CD4-positive, alpha-beta T cell (primary cell): Measurements from ENCODE around the gene HDGFL3. TPM values are rescaled to one million over a fixed set of nuclear protein-coding genes. Genes with fewer than 3 reads are reported as not detected.

Experiments used
- ATAC-seq: fragments of 200-7000 bp; cut with Tn5 transposase; one replicate; pipeline ENCODE4 v1.10.0; 2022; ENCODE audit warnings: mild to moderate bottlenecking; ENCODE audit not compliant: poor library complexity
- CTCF ChIA-PET: fragments of 350-600 bp; sonication (Branson Sonifier 250); formaldehyde crosslinking; loops from one replicate; lab custom pipeline; 2021; ENCODE audit warnings: antibody characterized with exemption, inconsistent platforms; lab: Charles Lee
- POLR2A ChIA-PET: fragments of 350-600 bp; sonication (Branson Sonifier 250); formaldehyde crosslinking; loops from one replicate; lab custom pipeline; 2021; ENCODE audit warnings: antibody characterized with exemption, inconsistent platforms; lab: Charles Lee
- DNase-seq, 14 experiments: peaks; one replicate each; pipeline ENCODE4 v3.0.0-alpha.2; 2013 to 2020; ENCODE audit warnings: mixed read lengths in 2 of 14
- H3K27ac ChIP-seq, 2 donors: one replicate each; pipeline versions ENCODE4 v1.5.1 to v1.7.0; 2013; ENCODE audit warnings: low read length in 2 of 2, low read depth in 1 of 2, mild to moderate bottlenecking in 1 of 2
- H3K27me3 ChIP-seq, 2 experiments: 1 replicate in 1 of 2; 2 replicates in 1 of 2; pipeline versions ENCODE4 v1.6.1 to v1.7.0; 2013; ENCODE audit warnings: low read length in 2 of 2, control low read depth in 1 of 2, mild to moderate bottlenecking in 1 of 2, moderate library complexity in 1 of 2; ENCODE audit not compliant: insufficient read depth in 2 of 2, control insufficient read depth in 1 of 2
- H3K36me3 ChIP-seq: one replicate; pipeline ENCODE4 v1.6.1; 2013; ENCODE audit warnings: low read length, control low read depth; ENCODE audit not compliant: insufficient read depth
- H3K4me1 ChIP-seq: one replicate; pipeline ENCODE4 v1.6.1; 2013; ENCODE audit warnings: low read length, control low read depth; ENCODE audit not compliant: insufficient read depth
- H3K4me3 ChIP-seq: one replicate; pipeline ENCODE4 v1.5.1; 2013; ENCODE audit warnings: mild to moderate bottlenecking, low read length, moderate library complexity
- H3K9me3 ChIP-seq, 2 experiments: 1 replicate in 1 of 2; 2 replicates in 1 of 2; pipeline versions ENCODE4 v1.6.1 to v1.7.0; 2013; ENCODE audit warnings: low read length in 2 of 2, mild to moderate bottlenecking in 2 of 2, control low read depth in 1 of 2, moderate library complexity in 1 of 2; ENCODE audit not compliant: control insufficient read depth in 1 of 2, insufficient read depth in 1 of 2
- H3K27ac Mint-ChIP-seq: one replicate; pipeline ENCODE4 v1.8.0; 2020; ENCODE audit warnings: mixed read lengths
- H3K27me3 Mint-ChIP-seq: one replicate; pipeline ENCODE4 v1.8.0; 2021; ENCODE audit warnings: mixed read lengths
- H3K36me3 Mint-ChIP-seq: one replicate; pipeline ENCODE4 v1.8.0; 2021; ENCODE audit warnings: low read depth, mixed read lengths
- H3K4me1 Mint-ChIP-seq: one replicate; pipeline ENCODE4 v1.8.0; 2021; ENCODE audit warnings: low read depth, mixed read lengths
- H3K4me3 Mint-ChIP-seq: one replicate; pipeline ENCODE4 v1.8.0; 2020; ENCODE audit warnings: mild to moderate bottlenecking, mixed read lengths
- H3K9me3 Mint-ChIP-seq: one replicate; pipeline ENCODE4 v1.8.0; 2020; ENCODE audit warnings: mixed read lengths
- intact Hi-C, 2 experiments: fragments of 100-400 bp; cut with DNase I in 1 of 2; cut with micrococcal nuclease in 1 of 2; formaldehyde crosslinking; loops; one replicate each; pipeline versions ENCODE4 v1.15.1 to v1.9.0; 2023 to 2025; cut with DNase I, micrococcal nuclease
- total RNA-seq, 174 experiments: library from RNA in 2 of 174; stranded (reverse) in 2 of 174; gene quantifications; one replicate each; pipeline ENCODE4 v1.2.3 and lab custom pipeline; 2021 to 2026
- TF ChIP-seq, protein P1 (sequence below): fragments of 200-600 bp; IDR thresholded peaks from one replicate; pipeline ENCODE4 v1.8.0; 2022; ENCODE audit warnings: antibody characterized with exemption, mild to moderate bottlenecking

HDGFL3 gene
- total RNA-seq, 2 experiments from 2014 or later, result 5.5 to 5.9 TPM

- no peak for ATAC-seq
- Histone ChIP-seq H3K36me3 (no peaks in the 10 kb centered on the region), H3K4me1 (no peaks in the 10 kb centered on the region), H3K27me3 (peaks cover 5 to 9% of the 10 kb centered on the region in 2 experiments), H3K27ac (no peak overlapping the region), H3K9me3 (no peaks in the 10 kb centered on the region), H3K4me3 (no peak overlapping the region)
- Mint-ChIP-seq H3K27ac (no peak overlapping the region), H3K4me3 (no peak overlapping the region), H3K9me3 (no peaks in the 10 kb centered on the region), H3K36me3 (no peaks in the 10 kb centered on the region), H3K27me3 (peaks cover 16% of the 10 kb centered on the region), H3K4me1 (no peaks in the 10 kb centered on the region)
- intact Hi-C loops, result no loop called here
- ChIA-PET POLR2A (no interaction called here), CTCF (no interaction called here)
- no peak for DNase-seq
- TF ChIP-seq, protein P1, sequence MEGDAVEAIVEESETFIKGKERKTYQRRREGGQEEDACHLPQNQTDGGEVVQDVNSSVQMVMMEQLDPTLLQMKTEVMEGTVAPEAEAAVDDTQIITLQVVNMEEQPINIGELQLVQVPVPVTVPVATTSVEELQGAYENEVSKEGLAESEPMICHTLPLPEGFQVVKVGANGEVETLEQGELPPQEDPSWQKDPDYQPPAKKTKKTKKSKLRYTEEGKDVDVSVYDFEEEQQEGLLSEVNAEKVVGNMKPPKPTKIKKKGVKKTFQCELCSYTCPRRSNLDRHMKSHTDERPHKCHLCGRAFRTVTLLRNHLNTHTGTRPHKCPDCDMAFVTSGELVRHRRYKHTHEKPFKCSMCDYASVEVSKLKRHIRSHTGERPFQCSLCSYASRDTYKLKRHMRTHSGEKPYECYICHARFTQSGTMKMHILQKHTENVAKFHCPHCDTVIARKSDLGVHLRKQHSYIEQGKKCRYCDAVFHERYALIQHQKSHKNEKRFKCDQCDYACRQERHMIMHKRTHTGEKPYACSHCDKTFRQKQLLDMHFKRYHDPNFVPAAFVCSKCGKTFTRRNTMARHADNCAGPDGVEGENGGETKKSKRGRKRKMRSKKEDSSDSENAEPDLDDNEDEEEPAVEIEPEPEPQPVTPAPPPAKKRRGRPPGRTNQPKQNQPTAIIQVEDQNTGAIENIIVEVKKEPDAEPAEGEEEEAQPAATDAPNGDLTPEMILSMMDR, result no peak
These were observed 13.1 kb downstream of the HDGFL3 start for GRCh38 chr15:83194528-83194927.

DNA sequence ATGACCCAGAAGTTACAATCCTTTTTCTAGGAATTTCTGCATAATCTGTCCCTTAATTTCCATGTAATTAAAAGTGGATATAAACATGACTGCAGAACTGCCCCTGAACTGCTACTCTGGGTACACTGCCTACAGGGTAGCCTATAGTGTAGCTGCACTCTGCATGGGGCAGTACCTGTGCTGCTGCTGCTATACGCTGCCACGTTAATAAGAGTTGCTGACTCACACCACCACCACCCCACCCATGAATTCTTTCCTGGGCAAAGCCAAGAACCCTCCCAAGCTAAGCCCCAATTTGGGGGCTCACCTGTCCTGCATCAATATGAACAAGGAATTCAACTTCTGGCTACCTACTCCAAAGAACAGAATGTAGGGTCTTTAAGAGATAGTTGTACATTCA, 13.9 kb downstream of the HDGFL3 start:
- Mint-ChIP-seq H3K4me1 (no peaks in the 10 kb centered on the region), H3K36me3 (no peaks in the 10 kb centered on the region), H3K9me3 (no peaks in the 10 kb centered on the region), H3K27ac (no peak overlapping the region), H3K27me3 (peaks cover 16% of the 10 kb centered on the region), H3K4me3 (no peak overlapping the region)
- peaks cover 5 to 9% of the 10 kb centered on the region in 2 experiments for H3K27me3 ChIP-seq
- H3K9me3 ChIP-seq, result no peaks in the 10 kb centered on the region
- H3K4me1 ChIP-seq, result no peaks in the 10 kb centered on the region
- intact Hi-C loops, result no loop called here
- ChIA-PET CTCF (no interaction called here), POLR2A (no interaction called here)
- TF ChIP-seq, protein P1, result no peak
- DNase-seq (no peak), ATAC-seq (no peak)
- no peak overlapping the region for H3K4me3 ChIP-seq
- H3K27ac ChIP-seq, result no peak overlapping the region
- no peaks in the 10 kb centered on the region for H3K36me3 ChIP-seq

- ATAC-seq (no peak), DNase-seq (no peak)
- Mint-ChIP-seq H3K27me3 (peaks cover 16% of the 10 kb centered on the region), H3K9me3 (no peaks in the 10 kb centered on the region), H3K4me3 (no peak overlapping the region), H3K27ac (no peak overlapping the region), H3K36me3 (no peaks in the 10 kb centered on the region), H3K4me1 (no peaks in the 10 kb centered on the region)
- TF ChIP-seq, protein P1, result no peak
- intact Hi-C loops, result no loop called here
- H3K9me3 ChIP-seq, result no peaks in the 10 kb centered on the region
- ChIA-PET POLR2A (no interaction called here), CTCF (no interaction called here)
- peaks cover 5 to 9% of the 10 kb centered on the region in 2 experiments for H3K27me3 ChIP-seq
- H3K4me3 ChIP-seq, result no peak overlapping the region
- no peaks in the 10 kb centered on the region for H3K36me3 ChIP-seq
- no peak overlapping the region for H3K27ac ChIP-seq
- no peaks in the 10 kb centered on the region for H3K4me1 ChIP-seq
These were observed 14.9 kb downstream of the HDGFL3 start for GRCh38 chr15:83192742-83193141.
